Neuronal stem cell (in vitro differentiated cells): ENCODE measurements around the gene SYT14.

Experiments used
- DNase-seq: peaks from one replicate; pipeline ENCODE4 v3.0.0-alpha.2; 2013; ENCODE audit warnings: low spot score
- H2AFZ ChIP-seq: one replicate; pipeline ENCODE4 v1.6.1; 2013; ENCODE audit warnings: mild to moderate bottlenecking, low read length, inconsistent platforms
- H2AK5ac ChIP-seq: 2 replicates; pipeline ENCODE4 v1.6.1; 2013; ENCODE audit warnings: low read depth, mild to moderate bottlenecking, inconsistent platforms, low read length, moderate library complexity, mixed read lengths
- H2BK120ac ChIP-seq: 2 replicates; pipeline ENCODE4 v1.6.1; 2013; ENCODE audit warnings: low read depth, mild to moderate bottlenecking, inconsistent platforms, low read length, moderate library complexity, mixed read lengths
- H2BK12ac ChIP-seq: one replicate; pipeline ENCODE4 v1.6.1; 2013; ENCODE audit warnings: low read length, inconsistent platforms
- H2BK15ac ChIP-seq: 2 replicates; pipeline ENCODE4 v1.6.1; 2013; ENCODE audit warnings: mild to moderate bottlenecking, low read length, inconsistent platforms, mixed read lengths
- H2BK5ac ChIP-seq: one replicate; pipeline ENCODE4 v1.6.1; 2013; ENCODE audit warnings: inconsistent platforms, mild to moderate bottlenecking, low read length, moderate library complexity
- H3K14ac ChIP-seq: one replicate; pipeline ENCODE4 v1.6.1; 2013; ENCODE audit warnings: low read length, inconsistent platforms
- H3K18ac ChIP-seq: 2 replicates; pipeline ENCODE4 v1.6.1; 2013; ENCODE audit warnings: low read length, inconsistent platforms
- H3K23ac ChIP-seq: 2 replicates; pipeline ENCODE4 v1.6.1; 2013; ENCODE audit warnings: low read depth, mild to moderate bottlenecking, mixed read lengths, low read length, inconsistent platforms; ENCODE audit not compliant: poor library complexity
- H3K27ac ChIP-seq: replicated peaks from 3 replicates; pipeline ENCODE4 v1.5.1; 2013; ENCODE audit warnings: low read length, inconsistent platforms
- H3K27me3 ChIP-seq, 3 experiments: 2 replicates each; pipeline ENCODE4 v1.6.1; 2013; ENCODE audit warnings: low read length in 3 of 3, mild to moderate bottlenecking in 2 of 3, inconsistent platforms in 1 of 3, low read depth in 1 of 3, mixed read lengths in 1 of 3, moderate library complexity in 1 of 3; ENCODE audit not compliant: control insufficient read depth in 3 of 3, insufficient read depth in 3 of 3
- H3K36me3 ChIP-seq, 2 donors: replicated peaks in 1 of 2; 2 replicates each; pipeline ENCODE4 v1.6.1; 2013; ENCODE audit warnings: low read length in 2 of 2; ENCODE audit not compliant: control insufficient read depth in 2 of 2, insufficient read depth in 2 of 2
- H3K4ac ChIP-seq: 2 replicates; pipeline ENCODE4 v1.6.1; 2013; ENCODE audit warnings: inconsistent platforms, mild to moderate bottlenecking, low read length, moderate library complexity
- H3K4me1 ChIP-seq, 2 donors: 1 replicate in 1 of 2; 2 replicates in 1 of 2; pipeline ENCODE4 v1.6.1; 2013; ENCODE audit warnings: low read length in 2 of 2, low read depth in 1 of 2; ENCODE audit not compliant: control insufficient read depth in 2 of 2, insufficient read depth in 1 of 2
- H3K4me2 ChIP-seq: one replicate; pipeline ENCODE4 v1.6.1; 2013; ENCODE audit warnings: mild to moderate bottlenecking, low read length, inconsistent platforms; ENCODE audit not compliant: insufficient read depth, poor library complexity, severe bottlenecking
- H3K4me3 ChIP-seq, 2 donors: 2 replicates each; pipeline ENCODE4 v1.5.1; 2013; ENCODE audit warnings: low read length in 2 of 2, mild to moderate bottlenecking in 2 of 2, inconsistent platforms in 1 of 2, moderate library complexity in 1 of 2
- H3K79me1 ChIP-seq: one replicate; pipeline ENCODE4 v1.6.1; 2013; ENCODE audit warnings: low read depth, mild to moderate bottlenecking, inconsistent platforms, low read length, moderate library complexity
- H3K9ac ChIP-seq: one replicate; pipeline ENCODE4 v1.6.1; 2013; ENCODE audit warnings: mild to moderate bottlenecking, low read depth, low read length, inconsistent platforms; ENCODE audit not compliant: poor library complexity
- H3K9me3 ChIP-seq, 2 donors: replicated peaks in 1 of 2; 2 replicates each; pipeline versions ENCODE3 to v1.6.1; 2013; ENCODE audit warnings: low read length in 2 of 2, mild to moderate bottlenecking in 2 of 2, inconsistent platforms in 1 of 2, low read depth in 1 of 2, mixed read lengths in 1 of 2, moderate library complexity in 1 of 2; ENCODE audit not compliant: control insufficient read depth in 2 of 2, insufficient read depth in 1 of 2
- H4K8ac ChIP-seq: one replicate; pipeline ENCODE4 v1.6.1; 2013; ENCODE audit warnings: low read depth, mild to moderate bottlenecking, inconsistent platforms, low read length, moderate library complexity
- H4K91ac ChIP-seq: one replicate; pipeline ENCODE4 v1.6.1; 2013; ENCODE audit warnings: low read length, low read depth, mild to moderate bottlenecking, inconsistent platforms; ENCODE audit not compliant: poor library complexity
- WGBS, 2 donors: extraction: QIAGEN DNeasy Blood & Tissue Kit; methylation state at CpG; one replicate each; pipeline ENCODE4 v1.1.7; 2013; ENCODE audit warnings: missing lambda C conversion rate in 2 of 2, mixed read lengths in 1 of 2; ENCODE audit not compliant: insufficient read length in 2 of 2, insufficient replicate concordance in 1 of 2; ENCODE audit errors: extremely low coverage in 2 of 2; 5-methylcytosine and 5-hydroxymethylcytosine counted together

The SYT14 gene

DNA sequence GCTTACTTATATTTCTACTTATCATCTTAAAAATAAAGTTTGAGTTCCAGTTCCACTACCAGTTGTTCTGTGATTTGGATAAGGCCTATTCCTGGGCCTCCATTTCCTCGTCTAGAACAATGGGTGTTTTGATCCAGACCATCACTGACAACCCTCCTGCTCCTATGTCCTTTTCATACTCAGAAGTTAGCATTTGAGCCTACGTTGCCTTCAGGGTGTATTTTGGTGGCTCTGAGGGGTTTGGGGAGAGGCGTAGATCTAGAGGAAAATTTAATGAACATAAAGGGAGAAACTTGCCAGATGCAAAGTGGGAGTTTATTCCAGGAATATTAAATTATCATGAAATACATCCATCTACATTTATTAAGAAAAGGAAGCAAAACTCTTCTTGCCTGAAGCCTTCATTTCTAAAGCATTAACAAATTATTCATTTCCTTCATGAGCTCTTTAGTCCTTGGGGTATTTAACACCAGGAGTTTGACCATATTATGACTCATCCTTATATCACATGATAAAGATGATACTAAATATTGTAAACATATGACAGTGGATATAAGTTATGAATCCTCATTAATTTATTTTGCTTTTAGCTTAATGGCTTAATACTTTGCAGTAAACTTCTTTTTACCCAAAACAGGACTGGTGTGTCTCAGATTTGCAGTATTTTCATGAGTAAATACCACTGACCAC is 47.2 kb upstream of the SYT14 start:
- H3K23ac ChIP-seq: no peak overlapping the region
- H3K18ac ChIP-seq: no peak overlapping the region
- H4K91ac ChIP-seq: no peak overlapping the region
- no peaks in the 10 kb centered on the region for H3K4me1 ChIP-seq
- H2AFZ ChIP-seq: no peak overlapping the region
- no peaks in the 10 kb centered on the region for H3K9me3 ChIP-seq
- no peaks in the 10 kb centered on the region for H3K27me3 ChIP-seq
- H3K14ac ChIP-seq: no peak overlapping the region
- H2BK120ac ChIP-seq: no peak overlapping the region
- no peak overlapping the region for H3K9ac ChIP-seq
- H3K4me3 ChIP-seq: no peak overlapping the region
- no peak overlapping the region for H3K4ac ChIP-seq
- no peak overlapping the region for H4K8ac ChIP-seq
- no peak overlapping the region for H2BK12ac ChIP-seq
- no peak overlapping the region for H2BK15ac ChIP-seq
- H3K36me3 ChIP-seq: no peaks in the 10 kb centered on the region
- DNase-seq: no peak
- H3K4me2 ChIP-seq: no peak overlapping the region
- no CpG with 5 or more reads among the region's 3 CpGs for WGBS, 2 donors
- no peak overlapping the region for H2AK5ac ChIP-seq
- no peak overlapping the region for H3K27ac ChIP-seq
- no peak overlapping the region for H2BK5ac ChIP-seq
- no peaks in the 10 kb centered on the region for H3K79me1 ChIP-seq

DNA sequence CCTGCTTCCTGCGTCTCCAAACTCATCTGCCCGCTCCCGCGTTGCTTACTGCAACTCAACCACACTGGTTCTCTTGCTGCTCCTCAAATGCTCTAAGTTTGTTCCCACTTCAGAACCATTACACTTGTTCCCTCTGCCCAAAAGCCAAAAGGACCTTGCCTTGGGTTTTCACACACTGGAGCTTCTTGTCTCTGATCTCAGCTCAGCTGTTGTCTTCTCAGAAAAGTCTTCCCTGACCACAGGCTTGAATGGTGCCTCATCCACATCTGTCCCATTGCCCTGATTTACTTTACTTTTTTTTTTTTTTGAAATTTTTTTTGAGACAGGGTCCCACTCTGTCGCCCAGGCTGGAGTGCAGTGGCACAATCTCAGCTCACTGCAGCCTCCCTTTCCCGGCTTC is 44.3 kb upstream of the SYT14 start:
- H2AFZ ChIP-seq: no peak overlapping the region
- no peak overlapping the region for H2BK120ac ChIP-seq
- H2BK12ac ChIP-seq: no peak overlapping the region
- H3K79me1 ChIP-seq: no peaks in the 10 kb centered on the region
- WGBS, 2 donors: no CpG with 5 or more reads among the region's 6 CpGs
- H2AK5ac ChIP-seq: no peak overlapping the region
- H3K9ac ChIP-seq: no peak overlapping the region
- H3K23ac ChIP-seq: no peak overlapping the region
- no peak overlapping the region for H3K18ac ChIP-seq
- no peak overlapping the region for H4K8ac ChIP-seq
- no peak overlapping the region for H3K4me2 ChIP-seq
- H3K4me1 ChIP-seq: no peaks in the 10 kb centered on the region
- H4K91ac ChIP-seq: no peak overlapping the region
- H3K4me3 ChIP-seq: no peak overlapping the region
- no peaks in the 10 kb centered on the region for H3K36me3 ChIP-seq
- H3K27ac ChIP-seq: no peak overlapping the region
- DNase-seq: no peak
- H3K9me3 ChIP-seq: no peaks in the 10 kb centered on the region
- peaks cover 0 to 3% (median 0%) of the 10 kb centered on the region in 3 experiments for H3K27me3 ChIP-seq
- H3K14ac ChIP-seq: no peak overlapping the region
- H2BK5ac ChIP-seq: no peak overlapping the region
- H2BK15ac ChIP-seq: no peak overlapping the region
- no peak overlapping the region for H3K4ac ChIP-seq

DNA sequence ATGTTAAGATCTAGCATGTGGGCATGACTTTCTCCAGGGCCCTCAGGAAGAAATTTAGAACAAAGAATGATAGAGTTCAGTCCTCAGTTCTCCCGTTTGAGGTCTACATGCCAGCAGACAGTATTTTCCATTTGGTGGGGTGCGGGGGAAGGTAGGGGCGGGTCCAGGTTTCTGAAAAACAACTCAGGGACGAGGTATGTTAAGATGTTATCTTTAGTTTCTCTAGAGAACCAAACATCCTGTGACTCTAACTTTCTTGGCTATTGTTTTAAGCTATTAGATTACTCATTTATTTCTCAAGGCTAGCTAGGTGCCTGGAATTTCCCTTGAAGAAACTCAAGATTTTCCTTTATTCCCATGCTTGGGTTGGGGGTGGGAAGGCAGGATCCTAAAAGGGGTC is 42.3 kb upstream of the SYT14 start:
- H2BK12ac ChIP-seq: no peak overlapping the region
- no peak for DNase-seq
- H3K4me1 ChIP-seq: no peaks in the 10 kb centered on the region
- no peak overlapping the region for H3K14ac ChIP-seq
- no peak overlapping the region for H3K4ac ChIP-seq
- H3K18ac ChIP-seq: no peak overlapping the region
- no peak overlapping the region for H2AFZ ChIP-seq
- H2BK15ac ChIP-seq: no peak overlapping the region
- H4K91ac ChIP-seq: no peak overlapping the region
- no CpG with 5 or more reads among the region's 4 CpGs for WGBS, 2 donors
- no peak overlapping the region for H3K9ac ChIP-seq
- H2AK5ac ChIP-seq: no peak overlapping the region
- no peak overlapping the region for H2BK120ac ChIP-seq
- H3K27ac ChIP-seq: no peak overlapping the region
- H3K23ac ChIP-seq: no peak overlapping the region
- H3K36me3 ChIP-seq: no peaks in the 10 kb centered on the region
- H3K79me1 ChIP-seq: no peaks in the 10 kb centered on the region
- peaks cover 0 to 3% (median 0%) of the 10 kb centered on the region in 3 experiments for H3K27me3 ChIP-seq
- H3K4me2 ChIP-seq: no peak overlapping the region
- H3K9me3 ChIP-seq: no peaks in the 10 kb centered on the region
- H4K8ac ChIP-seq: no peak overlapping the region
- no peak overlapping the region for H3K4me3 ChIP-seq
- no peak overlapping the region for H2BK5ac ChIP-seq

- H3K4me2 ChIP-seq: no peak overlapping the region
- H3K36me3 ChIP-seq: no peaks in the 10 kb centered on the region
- no peak overlapping the region for H3K23ac ChIP-seq
- no peak overlapping the region for H2AK5ac ChIP-seq
- no peak overlapping the region for H3K9ac ChIP-seq
- H3K14ac ChIP-seq: no peak overlapping the region
- no peak overlapping the region for H2BK5ac ChIP-seq
- DNase-seq: no peak
- no peak overlapping the region for H3K4ac ChIP-seq
- no peak overlapping the region for H3K27ac ChIP-seq
- H3K27me3 ChIP-seq: peaks cover 0 to 3% (median 0%) of the 10 kb centered on the region in 3 experiments
- H2AFZ ChIP-seq: no peak overlapping the region
- H2BK15ac ChIP-seq: no peak overlapping the region
- no peak overlapping the region for H2BK120ac ChIP-seq
- no peak overlapping the region for H3K18ac ChIP-seq
- no peak overlapping the region for H2BK12ac ChIP-seq
- no CpG with 5 or more reads among the region's 4 CpGs for WGBS, 2 donors
- H4K91ac ChIP-seq: no peak overlapping the region
- no peak overlapping the region for H3K4me3 ChIP-seq
- H4K8ac ChIP-seq: no peak overlapping the region
- no peaks in the 10 kb centered on the region for H3K79me1 ChIP-seq
- no peaks in the 10 kb centered on the region for H3K4me1 ChIP-seq
- H3K9me3 ChIP-seq: no peaks in the 10 kb centered on the region
Measured at GRCh38 chr1:209896346-209896745, 41.7 kb upstream of the SYT14 start.
